Myocyte (in vitro differentiated cells): ENCODE measurements around the gene MMP23B. TPM values are rescaled to one million over a fixed set of nuclear protein-coding genes. Genes with fewer than 3 reads are reported as not detected.
"Not testable (repeated sequence)": the region's sequence is repeated elsewhere in the genome, so short reads cannot be mapped to it uniquely, and the experiment has no call there.

Source experiments
- DNase-seq: peaks from one replicate; pipeline ENCODE4 v3.0.0-alpha.2; 2012; ENCODE audit warnings: low read depth
- polyA plus RNA-seq: library from polyadenylated mRNA; unstranded; fragments of >200 nt; gene quantifications from one replicate; pipeline ENCODE4 v1.2.1, GENCODE V29; 2012; ENCODE audit warnings: missing spikeins
- total RNA-seq: library from RNA; depleted of rRNA; stranded (reverse); fragments of >200 nt; gene quantifications from 2 replicates; pipeline ENCODE4 v1.2.3, GENCODE V29; 2014

The MMP23B gene
- total RNA-seq = 0.31 and 1.6 TPM in 2 replicates
- 0.66 TPM for polyA plus RNA-seq

GRCh38 chr1:1631782-1632420 is at the start of gene MMP23B:
TSS of gene MMP23B (plus strand) at chr1:1632173. CDS start at chr1:1632219, 46 bp downstream.
- DNase-seq = no peak

DNA sequence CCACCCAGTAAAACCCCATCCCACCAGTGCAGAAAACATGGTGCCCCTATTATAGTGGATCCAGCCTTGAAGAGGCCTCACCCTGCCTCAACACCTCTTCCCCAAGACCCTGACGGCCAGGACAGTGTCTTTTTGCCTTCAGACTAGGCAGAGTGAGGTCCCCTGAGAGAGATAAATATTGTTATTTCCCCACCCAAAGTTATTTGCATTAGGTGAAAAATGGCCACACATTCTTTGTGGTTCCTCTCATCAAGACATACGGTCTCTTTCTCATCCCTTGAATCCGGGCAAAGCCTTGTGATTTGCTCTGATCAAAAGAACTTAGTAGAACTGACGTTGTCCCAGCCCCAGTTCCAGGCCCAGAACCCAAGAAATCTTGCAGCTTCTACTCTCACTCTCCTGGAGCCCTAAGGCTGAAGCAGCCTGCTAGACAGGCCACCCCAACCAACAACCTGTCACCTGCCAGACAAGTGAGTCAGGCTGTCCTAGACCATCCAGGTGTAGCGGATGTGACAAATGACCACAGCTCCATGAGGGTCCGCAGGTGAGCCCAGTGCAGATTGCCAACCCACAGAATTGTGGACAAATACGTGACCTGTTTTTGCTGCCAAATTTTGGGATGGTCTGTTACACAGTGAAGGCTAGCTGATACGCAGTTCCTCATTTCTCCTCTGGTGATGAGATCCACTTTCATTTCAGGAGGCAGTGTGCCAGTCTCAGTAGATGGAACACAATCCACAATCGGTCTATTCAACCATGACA is 49.2 kb upstream of the MMP23B start:
- no peak for DNase-seq

- no peak for DNase-seq
Measured at GRCh38 chr1:1583347-1584010, 48.5 kb upstream of the MMP23B start.

DNA sequence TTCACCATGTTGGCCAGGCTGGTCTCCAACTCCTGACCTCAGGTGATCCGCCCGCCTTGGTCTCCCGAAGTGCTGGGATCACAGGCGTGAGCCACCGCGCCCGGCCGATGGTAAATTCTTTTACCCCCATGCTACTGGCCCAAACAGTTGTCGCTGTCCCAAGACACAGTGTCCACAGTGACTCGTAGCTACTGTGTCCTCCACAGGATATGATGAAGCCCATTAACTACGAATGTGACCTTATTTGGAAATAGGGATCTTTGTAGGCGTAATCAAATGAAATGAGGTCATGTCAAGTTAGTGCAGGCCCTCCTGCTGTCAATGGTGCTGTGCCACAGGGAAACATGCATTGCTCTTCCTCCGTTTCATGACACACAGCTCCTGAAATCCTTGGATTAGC is 40.5 kb upstream of the MMP23B start:
- DNase-seq = no peak

GRCh38 chr1:1593834-1594601 is 38.0 kb upstream of the MMP23B start:
- DNase-seq = no peak

GRCh38 chr1:1594602-1595260 is 37.2 kb upstream of the MMP23B start:
- DNase-seq = no peak

DNA sequence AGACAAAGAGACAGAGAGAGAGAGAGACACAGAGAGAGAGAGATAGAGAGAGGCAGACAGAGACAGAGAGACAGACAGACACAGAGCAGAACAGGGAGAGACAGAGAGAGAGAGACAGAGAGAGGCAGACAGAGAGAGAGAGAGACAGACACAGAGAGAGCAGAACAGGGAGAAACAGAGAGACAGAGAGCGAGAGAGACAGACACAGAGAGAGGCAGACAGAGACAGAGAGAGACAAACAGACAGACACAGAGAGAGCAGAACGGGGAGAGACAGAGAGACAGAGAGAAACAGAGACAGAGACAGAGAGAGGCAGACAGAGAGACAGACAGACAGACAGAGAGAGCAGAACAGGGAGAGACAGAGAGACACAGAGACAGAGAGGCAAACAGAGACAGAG is 36.6 kb upstream of the MMP23B start:
- not testable (repeated sequence) for DNase-seq

DNA sequence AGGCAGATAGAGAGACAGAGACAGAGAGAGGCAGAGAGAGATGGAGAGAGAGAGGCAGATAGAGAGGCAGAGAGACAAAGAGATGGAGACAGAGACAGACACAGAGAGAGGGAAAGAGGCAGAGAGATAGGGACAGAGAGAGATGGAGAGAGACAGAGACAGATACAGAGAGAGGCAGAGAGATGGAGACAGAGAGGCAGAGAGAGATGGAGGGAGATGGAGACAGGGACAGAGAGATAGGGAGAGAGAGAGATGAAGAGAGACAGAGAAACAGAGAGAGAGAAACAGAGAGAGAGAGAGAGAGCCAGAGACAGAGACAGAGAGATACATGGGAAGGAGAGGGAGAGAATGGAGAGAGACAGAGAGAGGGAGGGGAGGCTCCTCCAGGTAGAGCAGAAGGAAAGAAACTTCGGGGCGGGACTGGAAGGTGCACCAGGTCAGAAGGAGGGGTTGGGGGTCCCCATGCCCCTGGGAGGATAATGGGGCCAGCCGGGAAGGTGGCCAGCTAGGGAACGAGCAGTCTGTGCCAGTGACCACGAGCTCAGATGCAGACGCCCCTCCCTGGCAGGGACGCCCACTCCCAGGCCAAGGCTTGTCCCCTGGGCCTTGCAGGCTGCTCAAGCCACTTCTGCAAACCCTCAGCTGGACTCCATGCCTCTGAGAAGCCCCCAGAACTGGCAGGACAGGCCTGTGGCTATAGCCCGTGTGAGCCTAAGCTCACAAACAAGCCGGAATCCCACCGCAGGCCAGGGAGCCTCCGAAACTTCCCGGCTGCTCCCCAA is 35.3 kb upstream of the MMP23B start:
- no peak for DNase-seq

DNA sequence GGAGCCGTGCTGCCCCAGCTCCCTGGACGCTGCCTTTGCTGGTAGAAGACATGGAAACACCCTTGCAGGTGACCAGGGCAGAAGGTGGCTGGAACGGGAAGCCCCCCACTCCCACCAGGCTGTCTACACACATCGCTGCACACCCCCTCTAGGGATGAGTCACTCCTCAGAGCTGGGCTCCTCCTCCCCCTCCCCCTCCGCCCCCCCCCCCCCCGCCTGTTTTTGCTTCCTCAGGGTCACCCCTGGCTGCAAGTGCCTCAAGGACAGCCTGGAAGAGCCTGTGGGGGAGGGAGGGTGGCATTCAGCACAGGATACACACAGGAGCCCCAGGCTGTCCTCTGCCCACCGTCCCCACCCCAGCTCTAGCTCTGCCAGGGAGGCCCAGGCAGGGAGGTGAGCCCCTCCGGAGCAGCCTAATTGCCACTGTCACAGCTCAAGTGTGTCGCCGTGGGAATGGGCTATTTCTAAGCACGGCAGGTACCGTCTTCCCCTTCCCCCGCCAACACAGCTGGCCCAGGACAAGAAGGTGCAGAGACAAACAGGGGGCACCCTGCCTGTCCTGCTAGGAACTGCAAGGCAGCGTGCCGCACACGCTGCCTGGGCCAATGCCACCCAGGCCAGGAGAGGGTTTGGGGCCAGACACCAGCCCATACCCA is 34.6 kb upstream of the MMP23B start:
- DNase-seq = no peak

DNA sequence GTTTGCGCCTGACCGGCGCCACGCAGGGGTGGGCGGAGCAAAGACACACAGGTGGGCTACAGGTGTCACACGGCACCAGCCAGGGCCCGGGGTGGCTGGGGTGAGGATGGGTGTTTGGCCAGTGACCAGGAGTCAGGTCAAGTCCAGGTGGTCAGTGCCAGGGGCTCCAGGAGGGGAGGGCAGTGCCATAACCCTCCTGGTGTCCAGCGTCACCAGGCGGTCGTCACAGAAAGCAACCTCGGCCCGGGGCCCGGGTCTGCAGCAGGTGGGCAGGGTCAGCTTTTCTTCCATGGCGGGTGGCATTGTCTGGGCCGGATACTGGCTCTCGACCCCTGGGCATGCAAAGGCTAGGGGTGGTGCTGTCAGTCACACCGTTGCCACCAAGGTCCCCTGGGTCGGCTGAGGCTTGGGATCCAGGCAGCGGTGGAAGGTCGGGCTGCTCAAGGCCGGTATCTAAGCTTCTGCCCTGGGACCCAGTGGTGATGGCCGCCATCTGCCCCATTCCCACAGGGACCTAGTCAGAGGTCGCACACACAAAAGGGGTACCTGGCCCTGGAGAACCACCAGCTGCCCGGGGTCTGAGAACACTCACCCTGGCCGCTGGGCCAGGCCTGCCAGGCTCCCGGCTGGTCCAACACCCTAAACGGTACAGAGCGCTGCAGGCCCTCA is 33.8 kb upstream of the MMP23B start:
- DNase-seq = no peak

GRCh38 chr1:1598720-1599029 is 33.3 kb upstream of the MMP23B start:
- DNase-seq = no peak

GRCh38 chr1:1599030-1599934 is 32.7 kb upstream of the MMP23B start:
- no peak for DNase-seq

GRCh38 chr1:1599935-1600860 is 31.8 kb upstream of the MMP23B start, which contains the start of gene FNDC10:
TSS of gene FNDC10 (minus strand) at chr1:1600135. CDS start at chr1:1600015, 120 bp downstream.
- no peak for DNase-seq

GRCh38 chr1:1600861-1601563 is 31.0 kb upstream of the MMP23B start:
- DNase-seq = no peak

DNA sequence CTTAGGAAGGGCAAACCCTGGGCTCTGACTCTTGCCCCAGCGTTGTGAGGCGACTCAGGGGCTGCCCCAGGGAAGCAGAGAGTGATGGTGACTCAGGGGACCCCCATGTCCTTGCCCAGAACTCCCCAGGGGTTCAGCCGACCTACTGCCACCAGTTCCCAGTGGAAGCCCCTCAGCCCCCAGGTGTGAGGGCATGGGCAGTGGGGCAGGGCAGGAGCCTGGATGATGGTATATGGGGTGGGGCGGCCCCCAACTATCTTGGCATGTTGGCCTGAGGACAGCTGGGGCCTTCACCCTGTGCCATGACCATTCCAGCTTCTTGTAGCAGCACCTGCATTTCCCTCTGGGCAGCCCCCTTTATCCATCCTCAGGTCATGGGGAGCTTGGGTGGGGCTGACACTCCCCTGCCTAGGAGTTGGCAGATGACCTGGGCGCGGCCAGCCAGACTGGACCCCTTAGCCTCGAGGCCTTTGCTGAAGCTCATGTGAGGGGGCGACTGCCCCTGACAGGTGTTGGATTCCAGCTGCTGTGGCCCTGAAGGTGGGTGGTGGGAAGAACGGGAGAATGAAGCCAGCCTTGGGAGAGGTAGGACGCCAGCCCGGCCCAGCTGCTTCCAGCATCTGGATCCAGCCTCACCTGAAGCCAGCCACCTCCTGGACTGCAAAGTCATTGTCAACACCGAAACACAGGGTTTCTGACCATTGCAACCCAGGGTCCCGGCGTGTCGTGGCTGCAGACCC is 30.2 kb upstream of the MMP23B start:
- no peak for DNase-seq
